ENCODE results near the gene AZI2.
A peak's percentile ranks its signal among the peaks of the same experiment; 100 is the strongest.

AZI2 gene

DNA sequence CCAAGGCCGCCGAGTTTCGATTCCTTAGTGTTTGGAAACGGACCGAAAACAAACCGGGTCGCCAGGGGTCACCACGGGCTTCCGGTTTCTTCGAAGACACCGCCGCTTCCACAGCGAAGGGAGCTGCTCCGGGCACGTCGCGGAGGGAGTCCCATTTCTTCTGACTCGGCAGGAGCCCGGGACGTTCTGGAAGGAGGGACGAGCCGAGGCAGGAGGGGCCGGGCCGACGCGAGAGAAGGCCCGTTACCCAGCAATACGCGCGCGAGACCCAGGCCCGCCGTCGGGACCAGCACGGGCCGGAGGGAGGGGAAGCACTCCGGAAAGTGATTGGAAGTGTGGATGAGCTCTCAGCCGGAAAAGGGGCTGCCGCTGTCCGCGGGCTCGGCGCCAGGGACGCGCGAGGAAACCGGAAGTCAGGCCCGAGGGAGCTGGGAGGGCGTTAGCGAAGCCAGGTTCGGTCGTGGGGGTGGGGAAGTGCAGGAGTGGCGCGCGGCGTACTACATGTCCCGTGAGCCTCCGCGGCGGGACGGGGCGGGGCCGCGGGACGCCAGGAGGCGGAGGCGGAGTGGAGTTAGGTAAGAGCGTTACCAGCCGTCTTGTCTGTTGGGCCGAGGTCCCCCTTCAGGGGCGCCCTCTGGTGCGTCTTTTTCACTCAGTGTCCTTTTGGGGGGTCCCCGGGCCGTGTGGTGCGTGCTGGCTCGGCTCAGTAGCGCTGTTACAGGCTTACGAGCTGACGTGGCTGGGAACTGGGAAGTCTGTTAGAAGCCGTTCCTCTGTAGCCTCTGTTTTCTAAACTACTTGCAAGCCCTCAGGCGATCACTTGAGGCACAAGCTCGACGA, at the start of gene AZI2, which contains the start of gene ZCWPW2:
Gene AZI2 (minus strand): TSS at position 196 of the 840 bp plus-strand sequence. CDS start 8,207 bp downstream, outside the sequence.
Gene ZCWPW2 (plus strand): TSS at position 93 of the 840 bp plus-strand sequence. CDS start 64,348 bp downstream, outside the sequence.
- peak within 1 kb of the TSS; percentile 97 to 100 (median 99) for H3K27ac ChIP-seq
- H3K4me3 ChIP-seq: peak within 1 kb of the TSS; percentile 67 to 93 (median 75)

DNA sequence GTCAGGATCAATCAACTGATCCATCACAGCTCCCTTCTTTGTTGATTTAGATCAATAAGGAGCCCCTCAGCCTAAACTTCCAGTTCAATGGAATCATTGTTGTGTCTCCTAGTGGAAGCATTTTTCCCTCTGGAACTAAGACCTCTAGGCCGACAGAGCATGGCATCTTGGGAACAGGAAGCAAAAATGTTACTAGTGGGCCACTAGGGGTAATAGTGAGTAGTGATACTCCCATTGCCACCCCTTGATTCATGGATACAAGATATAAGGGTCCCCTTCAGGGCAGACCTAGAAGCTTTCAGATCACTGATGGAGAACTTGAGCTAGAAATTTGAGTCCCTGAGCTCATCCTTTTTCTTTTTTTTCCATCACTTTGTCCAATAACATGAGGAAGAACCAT, 40.4 kb upstream of the AZI2 start:
- H3K4me3 ChIP-seq: no peak overlapping the region
- no peak overlapping the region for H3K27ac ChIP-seq

DNA sequence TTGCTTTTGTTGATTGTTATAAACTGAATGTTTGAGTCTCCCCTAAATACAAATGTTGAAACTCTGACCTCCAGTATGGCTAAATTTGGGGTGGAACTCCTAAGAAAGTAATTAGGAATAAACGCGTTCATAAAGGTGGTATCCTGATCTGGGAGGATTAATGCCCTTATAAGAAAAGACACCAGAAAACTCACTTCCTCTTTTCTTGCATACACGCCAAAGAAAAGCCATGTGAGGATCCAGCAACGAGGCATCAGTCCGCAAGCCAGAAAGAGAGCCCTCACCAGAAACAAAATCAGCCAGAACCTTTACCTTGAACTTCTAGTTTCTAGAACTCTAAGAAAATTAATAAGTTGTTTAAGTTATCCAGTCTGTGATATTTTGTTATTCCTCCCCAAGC, 37.4 kb upstream of the AZI2 start:
- H3K4me3 ChIP-seq: no peak overlapping the region
- H3K27ac ChIP-seq: no peak overlapping the region

DNA sequence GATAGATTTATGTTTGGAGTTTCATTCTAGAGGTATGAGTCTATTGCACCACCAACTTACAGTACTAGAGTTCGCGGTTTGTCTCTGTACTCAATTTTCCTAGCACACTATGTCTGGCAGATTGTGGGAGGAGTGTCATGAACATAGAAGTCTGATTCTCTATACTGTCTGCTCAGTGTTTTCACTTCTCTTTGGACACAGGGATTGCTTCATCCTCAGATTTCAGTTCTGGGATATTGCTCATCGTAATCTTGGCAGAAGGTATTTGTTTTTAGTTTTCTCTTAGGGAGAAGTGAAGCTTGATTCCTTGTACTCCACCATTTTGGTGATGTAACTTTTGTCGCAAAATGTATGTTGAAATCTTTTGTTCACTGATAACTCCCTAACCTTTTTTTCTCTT, 27.8 kb upstream of the AZI2 start:
- Histone ChIP-seq H3K4me3 (no peak overlapping the region), H3K27ac (no peak overlapping the region)

- H3K4me3 ChIP-seq: peak overlapping the region; percentile 67 to 93 (median 75)
- peak overlapping the region; percentile 97 to 100 (median 99) for H3K27ac ChIP-seq
Measured at GRCh38 chr3:28349469-28350000, 911 bp upstream of the AZI2 start.

DNA sequence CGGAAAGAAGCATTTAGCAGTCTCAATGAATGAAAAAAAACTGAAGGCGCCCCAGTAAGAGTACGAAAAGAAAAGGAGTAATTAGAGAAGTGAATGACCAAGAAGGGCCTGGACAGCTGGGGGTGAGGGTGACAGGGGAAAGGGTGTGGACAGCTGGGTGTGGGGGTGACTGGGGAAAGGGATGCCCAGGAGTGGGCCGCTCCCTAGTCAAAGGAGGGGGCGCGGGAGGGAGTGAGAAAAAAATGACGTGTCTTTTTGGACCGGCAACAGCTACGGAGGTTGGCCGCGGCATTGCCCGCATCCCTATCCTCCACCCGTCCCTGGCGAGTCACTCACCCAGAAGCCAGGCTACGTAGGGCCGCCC, 377 bp downstream of the AZI2 start:
- peak overlapping the region; percentile 97 to 100 (median 99) for H3K27ac ChIP-seq
- peak overlapping the region; percentile 67 to 93 (median 75) for H3K4me3 ChIP-seq

DNA sequence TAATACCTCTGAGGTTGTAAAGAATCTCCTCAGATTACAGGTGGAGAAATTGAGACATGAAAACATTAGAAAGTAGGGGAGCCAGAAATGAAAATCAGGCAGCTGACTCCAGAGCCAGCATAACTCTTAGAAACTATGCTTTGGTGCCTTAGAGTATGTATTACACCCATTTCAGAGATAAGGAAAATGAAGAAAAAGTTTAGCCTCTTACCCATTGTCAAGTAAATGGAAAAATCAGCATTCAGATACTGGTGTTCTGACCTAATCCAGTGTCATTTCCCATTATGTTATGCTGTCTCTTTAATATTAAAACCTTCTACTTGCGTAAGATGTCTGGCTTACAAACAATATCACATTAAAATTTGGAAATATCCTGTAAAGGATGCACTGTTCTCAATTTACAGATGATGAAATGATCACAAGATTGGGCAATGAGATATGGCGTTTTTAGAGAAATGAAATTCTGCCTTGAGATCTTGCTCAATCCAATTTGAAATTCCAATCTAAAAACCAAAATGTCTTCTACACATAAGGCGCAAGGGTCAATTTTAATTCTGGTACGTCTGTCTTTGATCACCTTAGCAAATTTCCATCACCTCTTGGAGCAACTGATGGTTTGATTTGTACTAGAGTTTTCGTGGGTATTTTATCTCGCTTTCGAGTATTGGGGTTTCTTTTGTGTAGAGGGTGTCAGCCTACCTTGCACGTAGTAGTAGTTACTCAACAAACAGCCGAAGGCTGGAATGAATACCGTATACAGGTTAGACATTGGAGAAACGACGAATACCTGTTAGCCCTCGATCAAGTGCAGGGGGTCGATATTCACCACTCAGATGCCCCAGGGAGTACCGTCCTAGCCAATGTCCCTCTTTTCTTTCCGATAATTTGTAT, 1.0 kb downstream of the AZI2 start:
- peak overlapping the region; percentile 97 to 100 (median 99) for H3K27ac ChIP-seq

DNA sequence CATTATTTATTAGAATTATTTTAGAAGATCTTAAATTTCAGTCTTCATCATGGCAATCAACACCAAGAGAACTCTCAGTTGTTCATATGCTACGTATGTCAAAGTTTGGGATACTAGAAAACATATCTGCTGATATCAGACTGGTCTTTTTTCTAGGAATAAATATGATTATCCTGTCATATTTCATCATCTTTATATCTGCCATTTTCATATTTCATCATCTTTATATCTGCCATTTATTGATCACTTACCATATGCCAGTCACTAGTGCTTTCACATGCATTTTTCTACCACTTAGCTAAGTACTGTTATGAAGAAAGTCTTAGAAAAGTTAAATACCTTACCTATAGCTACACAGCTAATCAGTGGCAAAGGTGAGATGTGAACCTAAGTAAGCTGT, 2.9 kb downstream of the AZI2 start:
- H3K4me3 ChIP-seq: no peak overlapping the region

More for the DNA sequence above, 1.0 kb downstream of the AZI2 start:
- peak overlapping the region; percentile 67 to 93 (median 75) for H3K4me3 ChIP-seq

DNA sequence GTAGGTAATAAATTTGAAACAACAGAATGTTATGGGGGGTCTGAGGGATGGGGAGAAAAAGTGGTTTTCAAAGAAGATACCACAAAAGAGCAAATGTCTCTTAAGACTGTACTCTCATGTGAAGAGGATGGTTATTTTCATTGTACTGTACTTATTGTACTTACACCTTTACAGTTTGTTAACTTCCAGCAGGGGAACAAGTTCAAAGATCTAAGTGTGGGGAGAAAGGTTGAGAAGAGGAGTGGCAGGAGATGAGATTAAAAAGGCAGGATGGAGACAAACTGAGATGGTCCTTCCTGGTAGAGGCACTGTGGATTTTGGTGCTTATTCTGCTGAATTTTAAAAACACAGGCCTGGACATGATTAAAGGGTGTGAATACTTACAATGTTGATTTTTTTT, 5.5 kb downstream of the AZI2 start:
- Histone ChIP-seq H3K4me3 (no peak overlapping the region), H3K27ac (peak overlapping the region in 3 of 21 experiments; percentile 15 to 29 (median 21))

More for the DNA sequence above, 2.9 kb downstream of the AZI2 start:
- no peak overlapping the region for H3K27ac ChIP-seq

GRCh38 chr3:28337230-28337629, 11.4 kb downstream of the AZI2 start:
- H3K27ac ChIP-seq: no peak overlapping the region
- H3K4me3 ChIP-seq: no peak overlapping the region

DNA sequence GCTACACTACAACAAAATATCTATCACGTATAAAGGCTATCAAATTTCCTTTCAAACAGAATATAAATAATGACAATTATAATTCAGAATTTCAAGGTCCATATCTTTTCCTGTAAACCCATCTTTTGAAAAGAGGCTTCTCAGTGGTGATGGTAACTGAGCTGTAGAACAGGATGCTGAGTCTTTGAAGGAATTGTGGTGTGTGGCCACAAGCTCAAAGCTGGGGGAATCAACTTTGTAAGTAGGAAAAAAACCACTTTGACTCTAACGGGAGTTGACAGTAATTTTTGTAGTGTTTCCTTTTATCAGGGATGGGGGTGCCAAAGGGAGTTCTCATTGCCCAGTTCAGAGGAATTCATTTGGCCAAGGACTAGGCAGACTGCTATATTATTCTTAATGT, 13.4 kb downstream of the AZI2 start:
- H3K4me3 ChIP-seq: no peak overlapping the region
- H3K27ac ChIP-seq: no peak overlapping the region

DNA sequence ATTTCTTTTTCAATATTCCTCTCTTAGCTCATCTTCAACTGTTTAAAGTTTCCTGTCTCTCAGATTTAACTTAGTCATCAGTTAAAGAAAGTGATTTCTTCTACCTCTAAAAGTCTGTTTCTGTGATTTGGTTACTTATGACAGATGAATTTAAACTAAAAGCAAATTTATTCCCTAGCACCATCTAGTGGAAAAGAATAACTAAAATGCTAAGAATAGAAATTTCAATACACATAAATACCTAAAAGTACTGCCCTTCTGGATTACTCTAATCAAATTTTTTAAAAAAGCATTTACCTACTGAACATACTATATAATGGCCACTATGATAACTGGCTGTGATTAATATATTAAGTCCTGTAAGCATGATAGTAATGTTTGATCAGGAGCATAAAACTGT, 14.1 kb downstream of the AZI2 start:
- no peak overlapping the region for H3K27ac ChIP-seq

GRCh38 chr3:28328188-28329151, 20.2 kb downstream of the AZI2 start:
- Histone ChIP-seq H3K27ac (no peak overlapping the region), H3K4me3 (no peak overlapping the region)

More for the DNA sequence above, 14.1 kb downstream of the AZI2 start:
- no peak overlapping the region for H3K4me3 ChIP-seq

- Histone ChIP-seq H3K4me3 (no peak overlapping the region), H3K27ac (no peak overlapping the region)
Measured at GRCh38 chr3:28326458-28326926, 22.1 kb downstream of the AZI2 start.

- H3K27ac ChIP-seq: no peak overlapping the region
Measured at GRCh38 chr3:28322464-28322863, 26.2 kb downstream of the AZI2 start.

GRCh38 chr3:28320981-28321380, 27.6 kb downstream of the AZI2 start:
- Histone ChIP-seq H3K27ac (no peak overlapping the region), H3K4me3 (no peak overlapping the region)

More at GRCh38 chr3:28322464-28322863, 26.2 kb downstream of the AZI2 start:
- no peak overlapping the region for H3K4me3 ChIP-seq

- no peak overlapping the region for H3K4me3 ChIP-seq
- H3K27ac ChIP-seq: no peak overlapping the region
Measured at GRCh38 chr3:28317438-28318022, 31.1 kb downstream of the AZI2 start.

DNA sequence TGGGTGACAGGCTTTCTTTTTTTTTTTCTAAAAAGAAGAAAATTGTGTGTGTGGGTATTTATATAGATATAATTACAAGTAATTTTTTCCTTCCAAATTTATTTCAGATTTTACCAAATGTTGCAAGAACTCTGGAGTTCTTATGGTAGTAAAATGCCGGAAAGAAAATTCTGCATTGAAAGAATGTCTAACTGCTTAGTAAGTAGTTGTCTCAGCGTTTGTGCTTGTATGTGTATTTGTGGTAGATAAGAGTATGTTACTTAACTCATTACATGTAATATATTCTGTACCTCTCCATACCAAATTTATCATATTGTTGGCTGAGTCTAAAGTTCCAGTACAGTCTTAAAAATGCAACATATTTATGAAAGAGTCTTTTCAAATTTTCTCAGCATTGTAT, 32.4 kb downstream of the AZI2 start:
- no peak overlapping the region for H3K27ac ChIP-seq
- H3K4me3 ChIP-seq: no peak overlapping the region
